NCI-H2227 (cell line): Measurements from ENCODE around the gene RBMS1.
A peak's percentile ranks its signal among the peaks of the same experiment; 100 is the strongest.

Experiments used
- DNase-seq: peaks from one replicate; lab custom pipeline; 2025; ENCODE audit not compliant: unreplicated experiment; lab: John Stamatoyannopoulos, UW

RBMS1 gene

GRCh38 chr2:160287476-160287875, 206.1 kb downstream of the RBMS1 start:
- DNase-seq, result no peak

GRCh38 chr2:160286551-160286950, 207.1 kb downstream of the RBMS1 start:
- DNase-seq, result no peak

- DNase-seq, result no peak
Observed at GRCh38 chr2:160283675-160284074, 209.9 kb downstream of the RBMS1 start.

GRCh38 chr2:160282063-160282580, 211.5 kb downstream of the RBMS1 start:
- DNase-seq, result no peak

- DNase-seq, result no peak
Observed at GRCh38 chr2:160281213-160281612, 212.4 kb downstream of the RBMS1 start.

GRCh38 chr2:160279813-160280465, 213.7 kb downstream of the RBMS1 start:
- no peak for DNase-seq

GRCh38 chr2:160278879-160279177, 214.8 kb downstream of the RBMS1 start:
- DNase-seq, result peak; percentile 60

- DNase-seq, result peak; percentile 21
Observed at GRCh38 chr2:160278101-160278878, 215.3 kb downstream of the RBMS1 start.

- no peak for DNase-seq
Observed at GRCh38 chr2:160277151-160277550, 216.5 kb downstream of the RBMS1 start.

GRCh38 chr2:160275656-160276055, 218.0 kb downstream of the RBMS1 start:
- no peak for DNase-seq

- peak; percentile 74 for DNase-seq
Observed at GRCh38 chr2:160271171-160272086, 222.2 kb downstream of the RBMS1 start.

GRCh38 chr2:160270571-160271113, 223.0 kb downstream of the RBMS1 start:
- peak; percentile 87 for DNase-seq

- DNase-seq, result peak; percentile 94
Observed at GRCh38 chr2:160269803-160270570, 223.6 kb downstream of the RBMS1 start.

- no peak for DNase-seq
Observed at GRCh38 chr2:160269365-160269764, 224.2 kb downstream of the RBMS1 start.

GRCh38 chr2:160268151-160268781, 225.3 kb downstream of the RBMS1 start:
- no peak for DNase-seq

GRCh38 chr2:160267692-160268091, 225.9 kb downstream of the RBMS1 start:
- no peak for DNase-seq

- DNase-seq, result no peak
Observed at GRCh38 chr2:160267022-160267421, 226.6 kb downstream of the RBMS1 start.

- no peak for DNase-seq
Observed at GRCh38 chr2:160266037-160266551, 227.5 kb downstream of the RBMS1 start.

GRCh38 chr2:160264308-160264707, 229.3 kb downstream of the RBMS1 start:
- DNase-seq, result no peak

- no peak for DNase-seq
Observed at GRCh38 chr2:160261732-160262131, 231.9 kb downstream of the RBMS1 start.
